ENCODE measurements around the gene ACTN1. TPM values are rescaled to one million over a fixed set of nuclear protein-coding genes. Genes with fewer than 3 reads are reported as not detected.
A peak's percentile ranks its signal among the peaks of the same experiment; 100 is the strongest.

Gene ACTN1
- total and polyA plus RNA-seq, 2 experiments from 2014 or later: 121 to 280 TPM

DNA sequence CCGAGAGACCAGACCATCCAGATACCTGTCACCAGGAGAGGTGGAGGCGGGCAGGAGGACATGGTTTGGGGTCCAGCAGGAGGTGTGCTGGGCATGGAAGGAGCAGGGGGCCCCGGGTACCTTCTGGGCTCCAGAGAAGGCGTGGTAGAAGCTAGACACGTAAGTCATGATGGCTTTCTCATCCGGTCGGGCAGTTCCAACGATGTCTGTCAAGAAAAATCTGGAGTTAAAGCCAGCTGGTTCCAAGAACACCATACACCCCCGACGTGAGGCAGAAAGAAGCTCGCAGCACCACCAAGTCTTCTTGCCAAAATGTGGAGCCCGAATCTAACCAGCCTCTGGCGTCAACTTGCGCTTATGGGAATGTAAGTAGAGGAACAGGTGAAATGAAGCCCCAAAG, 76.7 kb downstream of the ACTN1 start:
- DNase-seq (ENCODE audit: low spot score) (no peak), ATAC-seq (no peak)
- Histone ChIP-seq H3K4me1 (ENCODE audit: insufficient read depth) (no peaks in the 10 kb centered on the region), H3K36me3 (ENCODE audit: insufficient read depth) (peaks cover 14% of the 10 kb centered on the region), H3K27me3 (ENCODE audit: insufficient read depth) (no peaks in the 10 kb centered on the region), H4K20me1 (replicated peaks; ENCODE audit: insufficient read depth) (peaks cover 6% of the 10 kb centered on the region), H3K9me2 (ENCODE audit: insufficient read depth) (no peaks in the 10 kb centered on the region), H3F3A (replicated peaks; ENCODE audit: low read depth) (no peaks in the 10 kb centered on the region), H3K4me3 (no peak overlapping the region), H3K27ac (ENCODE audit: low read depth) (no peak overlapping the region), H3K4me2 (no peak overlapping the region), H3K79me2 (replicated peaks; ENCODE audit: insufficient read depth) (no peaks in the 10 kb centered on the region), H2AFZ (no peak overlapping the region)
- Mint-ChIP-seq H3K27me3 (ENCODE audit: insufficient read depth, low read depth, poor library complexity) (peaks cover 19% of the 10 kb centered on the region), H3K9me3 (no peaks in the 10 kb centered on the region), H3K4me3 (no peak overlapping the region), H3K4me1 (no peaks in the 10 kb centered on the region), H3K27ac (0 out of 2 replicates have a peak overlapping the region, but pooled peaks have one; percentile 70), H3K36me3 (ENCODE audit: low read depth) (peaks cover 77% of the 10 kb centered on the region)
- no peak for TF ChIP-seq CREB1 (CRISPR knock-in tag; IDR thresholded peaks at IDR 0.05; ENCODE audit: low read depth)
- TF ChIP-seq NANOG (IDR thresholded peaks at IDR 0.05; ENCODE audit: borderline replicate concordance): no peak
- no peak for TF ChIP-seq STAT1 (IDR thresholded peaks at IDR 0.05; ENCODE audit: unreplicated experiment)
- TF ChIP-seq POLR2AphosphoS5 (IDR thresholded peaks at IDR 0.05; ENCODE audit: low read depth): no peak
- no peak for TF ChIP-seq EZH2phosphoT487 (IDR thresholded peaks at IDR 0.05; ENCODE audit: unreplicated experiment)

DNA sequence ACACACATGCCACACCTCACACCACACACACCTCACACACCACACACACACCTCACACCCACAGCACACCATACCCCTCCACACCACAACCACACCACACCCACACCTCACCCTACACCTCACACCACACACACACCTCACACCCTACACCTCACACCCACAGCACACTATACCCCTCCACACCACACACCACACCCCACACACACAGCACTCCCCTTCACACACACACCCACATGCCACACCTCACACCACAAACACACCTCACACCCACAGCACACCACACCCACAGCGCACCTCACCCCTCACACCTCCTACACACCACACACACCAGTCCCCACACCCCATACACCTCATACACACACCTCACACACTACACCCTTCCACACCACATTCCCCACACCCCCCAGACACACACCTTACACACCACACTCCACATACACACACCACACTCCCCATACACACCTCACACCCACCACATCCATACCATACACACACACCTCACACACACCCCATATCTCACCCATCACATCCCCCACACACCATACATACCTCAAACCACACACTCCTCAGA, 80.0 kb downstream of the ACTN1 start:
- H3K36me3 ChIP-seq (ENCODE audit: insufficient read depth): peaks cover 13% of the 10 kb centered on the region
- peaks cover 2% of the 10 kb centered on the region; the same call in 1 of the 3 replicates for H3K4me1 Mint-ChIP-seq
- H3K36me3 Mint-ChIP-seq (ENCODE audit: low read depth): peaks cover 77% of the 10 kb centered on the region
- H3K27me3 ChIP-seq (ENCODE audit: insufficient read depth): no peaks in the 10 kb centered on the region
- H3K27ac ChIP-seq (ENCODE audit: low read depth): no peak overlapping the region
- no peaks in the 10 kb centered on the region for H3K4me1 ChIP-seq (ENCODE audit: insufficient read depth)
- peaks cover 19% of the 10 kb centered on the region for H3K27me3 Mint-ChIP-seq (ENCODE audit: insufficient read depth, low read depth, poor library complexity)
- ATAC-seq (no peak), DNase-seq (ENCODE audit: low spot score) (no peak)
- no peak overlapping the region for H3K4me3 ChIP-seq
- no peak overlapping the region for H3K4me2 ChIP-seq
- no peak overlapping the region for H3K4me3 Mint-ChIP-seq
- peaks cover 6% of the 10 kb centered on the region for H4K20me1 ChIP-seq (replicated peaks; ENCODE audit: insufficient read depth)
- no peaks in the 10 kb centered on the region for H3K79me2 ChIP-seq (replicated peaks; ENCODE audit: insufficient read depth)
- no peak overlapping the region for H3K27ac Mint-ChIP-seq
- no peaks in the 10 kb centered on the region for H3F3A ChIP-seq (replicated peaks; ENCODE audit: low read depth)
- H3K9me2 ChIP-seq (ENCODE audit: insufficient read depth): no peaks in the 10 kb centered on the region; the same call in 1 of the 2 replicates
- no peaks in the 10 kb centered on the region for H3K9me3 Mint-ChIP-seq
- H2AFZ ChIP-seq: no peak overlapping the region
- TF ChIP-seq, protein P1, sequence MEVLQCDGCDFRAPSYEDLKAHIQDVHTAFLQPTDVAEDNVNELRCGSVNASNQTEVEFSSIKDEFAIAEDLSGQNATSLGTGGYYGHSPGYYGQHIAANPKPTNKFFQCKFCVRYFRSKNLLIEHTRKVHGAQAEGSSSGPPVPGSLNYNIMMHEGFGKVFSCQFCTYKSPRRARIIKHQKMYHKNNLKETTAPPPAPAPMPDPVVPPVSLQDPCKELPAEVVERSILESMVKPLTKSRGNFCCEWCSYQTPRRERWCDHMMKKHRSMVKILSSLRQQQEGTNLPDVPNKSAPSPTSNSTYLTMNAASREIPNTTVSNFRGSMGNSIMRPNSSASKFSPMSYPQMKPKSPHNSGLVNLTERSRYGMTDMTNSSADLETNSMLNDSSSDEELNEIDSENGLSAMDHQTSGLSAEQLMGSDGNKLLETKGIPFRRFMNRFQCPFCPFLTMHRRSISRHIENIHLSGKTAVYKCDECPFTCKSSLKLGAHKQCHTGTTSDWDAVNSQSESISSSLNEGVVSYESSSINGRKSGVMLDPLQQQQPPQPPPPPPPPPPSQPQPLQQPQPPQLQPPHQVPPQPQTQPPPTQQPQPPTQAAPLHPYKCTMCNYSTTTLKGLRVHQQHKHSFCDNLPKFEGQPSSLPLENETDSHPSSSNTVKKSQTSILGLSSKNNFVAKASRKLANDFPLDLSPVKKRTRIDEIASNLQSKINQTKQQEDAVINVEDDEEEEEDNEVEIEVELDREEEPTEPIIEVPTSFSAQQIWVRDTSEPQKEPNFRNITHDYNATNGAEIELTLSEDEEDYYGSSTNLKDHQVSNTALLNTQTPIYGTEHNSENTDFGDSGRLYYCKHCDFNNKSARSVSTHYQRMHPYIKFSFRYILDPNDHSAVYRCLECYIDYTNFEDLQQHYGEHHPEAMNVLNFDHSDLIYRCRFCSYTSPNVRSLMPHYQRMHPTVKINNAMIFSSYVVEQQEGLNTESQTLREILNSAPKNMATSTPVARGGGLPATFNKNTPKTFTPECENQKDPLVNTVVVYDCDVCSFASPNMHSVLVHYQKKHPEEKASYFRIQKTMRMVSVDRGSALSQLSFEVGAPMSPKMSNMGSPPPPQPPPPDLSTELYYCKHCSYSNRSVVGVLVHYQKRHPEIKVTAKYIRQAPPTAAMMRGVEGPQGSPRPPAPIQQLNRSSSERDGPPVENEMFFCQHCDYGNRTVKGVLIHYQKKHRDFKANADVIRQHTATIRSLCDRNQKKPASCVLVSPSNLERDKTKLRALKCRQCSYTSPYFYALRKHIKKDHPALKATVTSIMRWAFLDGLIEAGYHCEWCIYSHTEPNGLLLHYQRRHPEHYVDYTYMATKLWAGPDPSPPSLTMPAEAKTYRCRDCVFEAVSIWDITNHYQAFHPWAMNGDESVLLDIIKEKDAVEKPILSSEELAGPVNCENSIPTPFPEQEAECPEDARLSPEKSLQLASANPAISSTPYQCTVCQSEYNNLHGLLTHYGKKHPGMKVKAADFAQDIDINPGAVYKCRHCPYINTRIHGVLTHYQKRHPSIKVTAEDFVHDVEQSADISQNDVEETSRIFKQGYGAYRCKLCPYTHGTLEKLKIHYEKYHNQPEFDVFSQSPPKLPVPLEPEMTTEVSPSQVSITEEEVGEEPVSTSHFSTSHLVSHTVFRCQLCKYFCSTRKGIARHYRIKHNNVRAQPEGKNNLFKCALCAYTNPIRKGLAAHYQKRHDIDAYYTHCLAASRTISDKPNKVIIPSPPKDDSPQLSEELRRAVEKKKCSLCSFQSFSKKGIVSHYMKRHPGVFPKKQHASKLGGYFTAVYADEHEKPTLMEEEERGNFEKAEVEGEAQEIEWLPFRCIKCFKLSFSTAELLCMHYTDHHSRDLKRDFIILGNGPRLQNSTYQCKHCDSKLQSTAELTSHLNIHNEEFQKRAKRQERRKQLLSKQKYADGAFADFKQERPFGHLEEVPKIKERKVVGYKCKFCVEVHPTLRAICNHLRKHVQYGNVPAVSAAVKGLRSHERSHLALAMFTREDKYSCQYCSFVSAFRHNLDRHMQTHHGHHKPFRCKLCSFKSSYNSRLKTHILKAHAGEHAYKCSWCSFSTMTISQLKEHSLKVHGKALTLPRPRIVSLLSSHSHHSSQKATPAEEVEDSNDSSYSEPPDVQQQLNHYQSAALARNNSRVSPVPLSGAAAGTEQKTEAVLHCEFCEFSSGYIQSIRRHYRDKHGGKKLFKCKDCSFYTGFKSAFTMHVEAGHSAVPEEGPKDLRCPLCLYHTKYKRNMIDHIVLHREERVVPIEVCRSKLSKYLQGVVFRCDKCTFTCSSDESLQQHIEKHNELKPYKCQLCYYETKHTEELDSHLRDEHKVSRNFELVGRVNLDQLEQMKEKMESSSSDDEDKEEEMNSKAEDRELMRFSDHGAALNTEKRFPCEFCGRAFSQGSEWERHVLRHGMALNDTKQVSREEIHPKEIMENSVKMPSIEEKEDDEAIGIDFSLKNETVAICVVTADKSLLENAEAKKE (CRISPR knock-in tag; IDR thresholded peaks at IDR 0.05): no peak
- no peak for TF ChIP-seq EZH2phosphoT487 (IDR thresholded peaks at IDR 0.05; ENCODE audit: unreplicated experiment)
- no peak for TF ChIP-seq STAT1 (IDR thresholded peaks at IDR 0.05; ENCODE audit: unreplicated experiment)
